ENCODE measurements around the gene NKX6-1. TPM values are rescaled to one million over a fixed set of nuclear protein-coding genes. Genes with fewer than 3 reads are reported as not detected.

Gene NKX6-1
- total RNA-seq, 6 donors from 2014 or later: 0.11 to 0.69 (median 0.17) TPM; not detected in 3

DNA sequence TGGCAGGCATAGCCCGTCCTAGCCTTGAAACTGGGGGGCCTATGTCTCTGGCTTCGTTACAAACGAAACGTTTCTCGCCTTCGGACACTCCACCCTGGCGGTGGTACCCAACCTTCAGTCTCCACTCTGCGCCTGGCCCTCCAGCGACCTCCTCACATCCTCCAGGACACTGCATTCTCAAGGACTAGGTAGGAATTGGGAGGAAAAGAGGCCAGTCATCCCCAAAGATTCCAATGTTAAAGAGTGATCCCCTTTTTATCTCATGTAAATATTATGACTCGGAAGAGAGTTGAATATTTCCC is 2.1 kb upstream of the NKX6-1 start:
- 5 to 20% methylated on average over 9 of the region's 10 CpGs for WGBS, 2 donors
- Histone ChIP-seq H3K9me3 (peaks cover 0 to 3% (median 0%) of the 10 kb centered on the region in 4 donors), H3K36me3 (no peaks in the 10 kb centered on the region), H3K27me3 (peaks cover 2 to 72% (median 56%) of the 10 kb centered on the region in 4 donors), H3K4me1 (peaks cover 25 to 37% (median 31%) of the 10 kb centered on the region in 4 donors), H3K4me3 (no peak overlapping the region), H3K27ac (no peak overlapping the region)
- ATAC-seq (ENCODE audit: low FRiP score in 2 of 2): no peak
- TF ChIP-seq EP300 (IDR thresholded peaks at IDR 0.05) (no peak), POLR2A (IDR thresholded peaks at IDR 0.05) (no peak), POLR2AphosphoS5 (IDR thresholded peaks at IDR 0.05) (no peak)
- TF ChIP-seq, protein P1, sequence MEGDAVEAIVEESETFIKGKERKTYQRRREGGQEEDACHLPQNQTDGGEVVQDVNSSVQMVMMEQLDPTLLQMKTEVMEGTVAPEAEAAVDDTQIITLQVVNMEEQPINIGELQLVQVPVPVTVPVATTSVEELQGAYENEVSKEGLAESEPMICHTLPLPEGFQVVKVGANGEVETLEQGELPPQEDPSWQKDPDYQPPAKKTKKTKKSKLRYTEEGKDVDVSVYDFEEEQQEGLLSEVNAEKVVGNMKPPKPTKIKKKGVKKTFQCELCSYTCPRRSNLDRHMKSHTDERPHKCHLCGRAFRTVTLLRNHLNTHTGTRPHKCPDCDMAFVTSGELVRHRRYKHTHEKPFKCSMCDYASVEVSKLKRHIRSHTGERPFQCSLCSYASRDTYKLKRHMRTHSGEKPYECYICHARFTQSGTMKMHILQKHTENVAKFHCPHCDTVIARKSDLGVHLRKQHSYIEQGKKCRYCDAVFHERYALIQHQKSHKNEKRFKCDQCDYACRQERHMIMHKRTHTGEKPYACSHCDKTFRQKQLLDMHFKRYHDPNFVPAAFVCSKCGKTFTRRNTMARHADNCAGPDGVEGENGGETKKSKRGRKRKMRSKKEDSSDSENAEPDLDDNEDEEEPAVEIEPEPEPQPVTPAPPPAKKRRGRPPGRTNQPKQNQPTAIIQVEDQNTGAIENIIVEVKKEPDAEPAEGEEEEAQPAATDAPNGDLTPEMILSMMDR (IDR thresholded peaks at IDR 0.05): no peak
- no peak for DNase-seq

DNA sequence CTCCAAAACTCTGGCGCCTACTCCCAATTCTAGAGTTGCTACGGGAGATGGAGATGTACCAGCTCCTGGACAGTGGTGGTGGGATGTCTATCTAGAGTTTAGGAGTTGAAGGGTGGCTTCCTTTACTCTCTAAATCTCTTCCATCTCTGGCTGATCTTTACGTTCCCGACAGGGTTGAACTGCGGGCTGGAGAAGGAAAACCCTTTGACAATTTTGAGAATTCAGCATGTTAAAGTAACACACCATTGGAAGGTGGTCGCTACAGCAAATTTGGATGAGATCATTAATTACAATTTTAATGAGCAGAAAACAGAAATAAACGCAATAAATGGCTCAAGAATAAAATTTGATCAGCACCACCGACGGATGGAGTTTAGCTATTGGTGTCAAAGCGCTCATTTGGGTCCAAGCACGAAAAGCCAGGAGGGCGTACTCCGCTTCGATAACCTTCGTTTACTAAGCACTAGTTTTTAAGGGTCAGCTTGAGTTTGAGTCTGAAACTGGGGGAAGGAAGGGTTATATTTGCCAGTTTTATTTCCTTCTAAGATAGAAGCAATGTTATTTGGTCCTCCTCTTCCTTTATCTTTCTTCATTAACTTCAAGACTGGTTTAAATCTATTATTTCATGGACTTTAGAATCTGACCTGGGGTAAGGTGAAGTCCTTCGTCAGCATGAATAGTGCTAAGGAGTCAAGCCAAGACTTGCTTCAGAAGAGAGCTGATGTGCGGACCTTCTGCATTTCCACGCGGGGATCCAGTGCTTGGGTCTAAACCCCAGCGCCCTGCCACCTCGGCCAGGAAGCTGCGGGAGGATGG is 1.5 kb upstream of the NKX6-1 start:
- no peak for TF ChIP-seq EP300 (IDR thresholded peaks at IDR 0.05)
- no peak for TF ChIP-seq POLR2AphosphoS5 (IDR thresholded peaks at IDR 0.05)
- TF ChIP-seq, protein P1 (IDR thresholded peaks at IDR 0.05): no peak
- Histone ChIP-seq H3K4me3 (no peak overlapping the region), H3K27me3 (peaks cover 2 to 78% (median 60%) of the 10 kb centered on the region in 4 donors), H3K4me1 (peaks cover 25 to 38% (median 31%) of the 10 kb centered on the region in 4 donors), H3K36me3 (no peaks in the 10 kb centered on the region), H3K9me3 (peaks cover 0 to 3% (median 0%) of the 10 kb centered on the region in 4 donors), H3K27ac (no peak overlapping the region)
- DNase-seq: no peak
- 24 to 25% methylated on average over 22 of the region's 22 CpGs for WGBS, 2 donors
- no peak for ATAC-seq (ENCODE audit: low FRiP score in 2 of 2)

- H3K4me3 ChIP-seq: peak overlapping the region in 3 of 4 donors; percentile 25 to 44 (median 39)
- ATAC-seq (ENCODE audit: low FRiP score in 2 of 2): no peak
- TF ChIP-seq POLR2A (IDR thresholded peaks at IDR 0.05) (no peak), POLR2AphosphoS5 (IDR thresholded peaks at IDR 0.05) (no peak), EP300 (IDR thresholded peaks at IDR 0.05) (no peak)
- TF ChIP-seq, protein P1 (IDR thresholded peaks at IDR 0.05): no peak
Observed at GRCh38 chr4:84499624-84499982, 511 bp upstream of the NKX6-1 start.

GRCh38 chr4:84498203-84498934 is 723 bp downstream of the NKX6-1 start:
- TF ChIP-seq POLR2AphosphoS5 (IDR thresholded peaks at IDR 0.05): no peak
- TF ChIP-seq POLR2A (IDR thresholded peaks at IDR 0.05): no peak
- no peak for TF ChIP-seq EP300 (IDR thresholded peaks at IDR 0.05)
- TF ChIP-seq, protein P1 (IDR thresholded peaks at IDR 0.05): no peak
- Histone ChIP-seq H3K4me1 (peaks cover 29 to 41% (median 35%) of the 10 kb centered on the region in 4 donors), H3K27ac (no peak overlapping the region), H3K4me3 (peak overlapping the region; percentile 3 to 44 (median 32)), H3K36me3 (no peaks in the 10 kb centered on the region), H3K9me3 (peaks cover 0 to 3% (median 0%) of the 10 kb centered on the region in 4 donors), H3K27me3 (peaks cover 2 to 96% (median 65%) of the 10 kb centered on the region in 4 donors)
- ATAC-seq (ENCODE audit: low FRiP score in 2 of 2): peak in 1 of 2 donors; percentile 50
- peak in 1 of 2 donors; percentile 88 for DNase-seq
- WGBS, 2 donors: 2 to 3% methylated on average over 42 to 50 of the region's 63 CpGs

More at GRCh38 chr4:84499624-84499982, 511 bp upstream of the NKX6-1 start:
- Histone ChIP-seq H3K27me3 (peaks cover 2 to 87% (median 63%) of the 10 kb centered on the region in 4 donors), H3K9me3 (peaks cover 0 to 3% (median 0%) of the 10 kb centered on the region in 4 donors), H3K36me3 (no peaks in the 10 kb centered on the region), H3K4me1 (peaks cover 25 to 38% (median 31%) of the 10 kb centered on the region in 4 donors), H3K27ac (no peak overlapping the region)
- 10 to 16% methylated on average over 11 of the region's 11 CpGs for WGBS, 2 donors
- DNase-seq: no peak
